Activated B cell treated with CpG ODN at 0.5 μM for 24 hours (primary cell): ENCODE results near the gene PROK1. TPM values are rescaled to one million over a fixed set of nuclear protein-coding genes. Genes with fewer than 3 reads are reported as not detected.
"Not testable (repeated sequence)": the region's sequence is repeated elsewhere in the genome, so short reads cannot be mapped to it uniquely, and the experiment has no call there.

Experiments
- ATAC-seq: fragments of 200-7000 bp; cut with Tn5 transposase; one replicate; pipeline ENCODE4 v1.10.0; 2021; ENCODE audit warnings: low read depth, mild to moderate bottlenecking, moderate library complexity
- CTCF ChIA-PET: fragments of 350-600 bp; sonication (Branson Sonifier 250); formaldehyde crosslinking; loops from one replicate; lab custom pipeline; 2021; ENCODE audit warnings: antibody characterized with exemption; lab: Charles Lee
- POLR2A ChIA-PET: fragments of 350-600 bp; sonication (Branson Sonifier 250); formaldehyde crosslinking; loops from one replicate; lab custom pipeline; 2021; ENCODE audit warnings: antibody characterized with exemption; lab: Charles Lee
- DNase-seq: peaks from one replicate; pipeline ENCODE4 v3.0.0; 2022
- H3K27ac Mint-ChIP-seq: one replicate; pipeline ENCODE4 v1.8.0; 2020; ENCODE audit warnings: mixed read lengths
- H3K27me3 Mint-ChIP-seq: one replicate; pipeline ENCODE4 v1.8.0; 2021; ENCODE audit warnings: mixed read lengths
- H3K36me3 Mint-ChIP-seq: one replicate; pipeline ENCODE4 v1.8.0; 2021; ENCODE audit warnings: low read depth, mixed read lengths
- H3K4me1 Mint-ChIP-seq: one replicate; pipeline ENCODE4 v1.8.0; 2021; ENCODE audit warnings: mixed read lengths
- H3K4me3 Mint-ChIP-seq: one replicate; pipeline ENCODE4 v1.8.0; 2020; ENCODE audit warnings: mild to moderate bottlenecking, mixed read lengths
- H3K9me3 Mint-ChIP-seq: one replicate; pipeline ENCODE4 v1.8.0; 2020; ENCODE audit warnings: mixed read lengths
- intact Hi-C: fragments of 100-400 bp; cut with micrococcal nuclease; formaldehyde crosslinking; loops from one replicate; pipeline ENCODE4 v1.15.1; 2024
- total RNA-seq: library from RNA; stranded (reverse); gene quantifications from 2 replicates; pipeline ENCODE4 v1.2.3, GENCODE V29; 2022
- TF ChIP-seq, protein P1 (sequence below): fragments of 200-600 bp; IDR thresholded peaks from one replicate; pipeline ENCODE4 v1.8.0; 2022; ENCODE audit warnings: antibody characterized with exemption, mild to moderate bottlenecking

Gene PROK1
- total RNA-seq, 1 donor from 2014 or later, result not detected

DNA sequence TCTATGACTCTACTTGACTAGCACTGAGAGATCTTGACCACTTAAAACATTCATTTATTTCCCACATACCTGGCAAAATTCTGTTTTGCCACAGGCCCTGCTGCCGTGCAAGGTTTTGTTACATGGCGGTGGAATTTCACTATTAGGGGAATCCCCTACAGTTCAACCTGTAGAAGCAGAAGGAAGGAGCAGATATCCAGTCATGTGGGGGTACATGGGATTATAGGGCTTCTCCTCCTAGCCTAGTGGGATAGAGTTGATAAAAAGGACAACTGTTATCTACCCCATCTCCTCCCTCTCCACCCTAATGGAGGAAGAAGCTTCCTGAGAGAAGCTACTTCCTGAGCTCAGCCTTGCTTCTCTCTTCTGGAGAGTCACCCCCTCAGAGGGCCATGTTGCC, 17.7 kb upstream of the PROK1 start:
- intact Hi-C loops, result no loop called here
- no peak overlapping the region for H3K27ac Mint-ChIP-seq

DNA sequence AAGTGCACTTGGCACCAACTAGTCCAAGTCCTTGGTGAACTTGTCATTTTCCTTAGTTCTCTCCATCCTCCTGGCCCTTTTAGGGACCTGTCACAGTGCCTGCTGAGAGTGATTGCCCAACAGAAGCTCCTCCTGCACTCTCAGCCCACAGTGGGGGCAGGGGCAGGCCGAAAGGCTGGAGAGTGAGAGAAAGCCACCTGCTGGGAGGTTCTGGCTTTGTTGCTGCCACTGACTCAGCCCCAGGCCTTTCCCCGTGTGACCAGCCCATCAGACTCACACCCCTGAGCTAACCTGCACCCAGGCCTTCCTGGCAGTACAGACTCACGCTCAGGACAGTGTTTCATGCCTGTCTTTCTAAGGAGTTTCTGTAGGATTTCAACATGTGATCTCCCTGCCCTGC, 17.1 kb upstream of the PROK1 start:
- intact Hi-C loops, result no loop called here
- TF ChIP-seq, protein P1, sequence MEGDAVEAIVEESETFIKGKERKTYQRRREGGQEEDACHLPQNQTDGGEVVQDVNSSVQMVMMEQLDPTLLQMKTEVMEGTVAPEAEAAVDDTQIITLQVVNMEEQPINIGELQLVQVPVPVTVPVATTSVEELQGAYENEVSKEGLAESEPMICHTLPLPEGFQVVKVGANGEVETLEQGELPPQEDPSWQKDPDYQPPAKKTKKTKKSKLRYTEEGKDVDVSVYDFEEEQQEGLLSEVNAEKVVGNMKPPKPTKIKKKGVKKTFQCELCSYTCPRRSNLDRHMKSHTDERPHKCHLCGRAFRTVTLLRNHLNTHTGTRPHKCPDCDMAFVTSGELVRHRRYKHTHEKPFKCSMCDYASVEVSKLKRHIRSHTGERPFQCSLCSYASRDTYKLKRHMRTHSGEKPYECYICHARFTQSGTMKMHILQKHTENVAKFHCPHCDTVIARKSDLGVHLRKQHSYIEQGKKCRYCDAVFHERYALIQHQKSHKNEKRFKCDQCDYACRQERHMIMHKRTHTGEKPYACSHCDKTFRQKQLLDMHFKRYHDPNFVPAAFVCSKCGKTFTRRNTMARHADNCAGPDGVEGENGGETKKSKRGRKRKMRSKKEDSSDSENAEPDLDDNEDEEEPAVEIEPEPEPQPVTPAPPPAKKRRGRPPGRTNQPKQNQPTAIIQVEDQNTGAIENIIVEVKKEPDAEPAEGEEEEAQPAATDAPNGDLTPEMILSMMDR, result no peak
- peaks cover 20% of the 10 kb centered on the region for H3K27me3 Mint-ChIP-seq
- H3K9me3 Mint-ChIP-seq, result no peaks in the 10 kb centered on the region
- ChIA-PET CTCF (interaction anchor here (0.6 kb wide), 1 partner anchor 332 kb away, joined by 4 read pairs; no protein-coding TSS in a partner anchor), POLR2A (interaction anchor here (1.4 kb wide), 1 partner anchor 49 kb away, joined by 3 read pairs; no protein-coding TSS in a partner anchor)
- H3K4me3 Mint-ChIP-seq, result no peak overlapping the region
- no peaks in the 10 kb centered on the region for H3K4me1 Mint-ChIP-seq
- DNase-seq, result no peak
- no peak overlapping the region for H3K27ac Mint-ChIP-seq
- no peaks in the 10 kb centered on the region for H3K36me3 Mint-ChIP-seq
- no peak for ATAC-seq

More for the DNA sequence above, 17.7 kb upstream of the PROK1 start:
- ChIA-PET POLR2A (interaction anchor here (1.4 kb wide), 1 partner anchor 48 kb away, joined by 3 read pairs; no protein-coding TSS in a partner anchor), CTCF (interaction anchor here (0.6 kb wide), 1 partner anchor 333 kb away, joined by 4 read pairs; no protein-coding TSS in a partner anchor)
- H3K9me3 Mint-ChIP-seq, result no peaks in the 10 kb centered on the region
- no peaks in the 10 kb centered on the region for H3K4me1 Mint-ChIP-seq
- no peak for DNase-seq
- H3K36me3 Mint-ChIP-seq, result no peaks in the 10 kb centered on the region
- H3K27me3 Mint-ChIP-seq, result peaks cover 19% of the 10 kb centered on the region
- ATAC-seq, result no peak
- H3K4me3 Mint-ChIP-seq, result no peak overlapping the region
- TF ChIP-seq, protein P1, result no peak

DNA sequence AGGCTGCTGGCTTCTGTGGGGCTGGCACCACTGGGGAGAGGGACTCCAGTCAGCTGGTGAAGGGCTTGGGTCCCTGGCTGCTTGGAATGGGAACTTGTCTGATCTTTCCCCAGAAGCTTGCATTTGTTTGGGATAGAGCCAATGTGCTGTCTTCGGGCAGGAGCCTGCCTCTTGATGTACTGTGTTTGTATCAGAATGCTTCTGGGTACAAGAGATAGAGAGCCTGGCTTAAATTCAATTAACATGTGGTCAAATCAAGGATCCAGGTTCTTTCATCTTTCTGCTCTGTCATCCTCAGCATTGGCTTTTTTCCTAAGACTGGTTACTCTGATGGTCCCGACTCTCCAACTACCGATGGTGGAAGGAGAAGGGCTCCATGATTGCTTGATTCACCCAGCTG, 16.0 kb upstream of the PROK1 start:
- no peaks in the 10 kb centered on the region for H3K36me3 Mint-ChIP-seq
- H3K4me3 Mint-ChIP-seq, result no peak overlapping the region
- POLR2A ChIA-PET, result interaction anchor here (0.5 kb wide), 1 partner anchor 670 kb away, joined by 3 read pairs; no protein-coding TSS in a partner anchor
- DNase-seq (no peak), ATAC-seq (no peak)
- intact Hi-C loops, result no loop called here
- H3K27me3 Mint-ChIP-seq, result peaks cover 29% of the 10 kb centered on the region
- H3K9me3 Mint-ChIP-seq, result no peaks in the 10 kb centered on the region
- H3K27ac Mint-ChIP-seq, result no peak overlapping the region
- TF ChIP-seq, protein P1, result no peak
- H3K4me1 Mint-ChIP-seq, result no peaks in the 10 kb centered on the region
- CTCF ChIA-PET, result interaction anchor here (0.7 kb wide), 1 partner anchor 64 kb away, joined by 3 read pairs; no protein-coding TSS in a partner anchor

DNA sequence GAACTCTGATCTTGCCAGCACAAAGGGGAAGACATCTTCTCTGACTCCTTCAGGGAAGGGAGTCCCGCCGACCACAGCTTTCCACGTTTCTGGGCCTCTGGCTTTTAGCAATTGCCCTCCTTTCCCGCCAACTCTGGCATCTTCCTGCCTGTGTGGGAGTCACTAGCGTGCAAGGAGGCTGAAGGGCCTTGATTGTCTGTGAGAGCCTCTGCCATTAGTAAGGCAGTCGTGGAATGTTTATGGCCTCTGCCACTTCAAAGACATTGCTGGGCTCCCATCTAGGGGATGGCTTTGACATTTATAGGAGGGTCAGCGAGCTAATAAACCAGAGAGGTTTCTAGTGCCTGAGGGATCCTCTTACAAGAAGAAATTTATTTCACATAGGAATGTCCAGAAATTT, 14.3 kb upstream of the PROK1 start:
- DNase-seq, result no peak
- Mint-ChIP-seq H3K4me3 (no peak overlapping the region), H3K4me1 (no peaks in the 10 kb centered on the region), H3K36me3 (no peaks in the 10 kb centered on the region), H3K9me3 (no peaks in the 10 kb centered on the region), H3K27ac (no peak overlapping the region), H3K27me3 (peaks cover 30% of the 10 kb centered on the region)
- ATAC-seq, result no peak
- ChIA-PET POLR2A (no interaction called here), CTCF (interaction anchor here (1.8 kb wide), 1 partner anchor 59 kb away, joined by 4 read pairs; no protein-coding TSS in a partner anchor)
- intact Hi-C loops, result no loop called here
- TF ChIP-seq, protein P1, result no peak

DNA sequence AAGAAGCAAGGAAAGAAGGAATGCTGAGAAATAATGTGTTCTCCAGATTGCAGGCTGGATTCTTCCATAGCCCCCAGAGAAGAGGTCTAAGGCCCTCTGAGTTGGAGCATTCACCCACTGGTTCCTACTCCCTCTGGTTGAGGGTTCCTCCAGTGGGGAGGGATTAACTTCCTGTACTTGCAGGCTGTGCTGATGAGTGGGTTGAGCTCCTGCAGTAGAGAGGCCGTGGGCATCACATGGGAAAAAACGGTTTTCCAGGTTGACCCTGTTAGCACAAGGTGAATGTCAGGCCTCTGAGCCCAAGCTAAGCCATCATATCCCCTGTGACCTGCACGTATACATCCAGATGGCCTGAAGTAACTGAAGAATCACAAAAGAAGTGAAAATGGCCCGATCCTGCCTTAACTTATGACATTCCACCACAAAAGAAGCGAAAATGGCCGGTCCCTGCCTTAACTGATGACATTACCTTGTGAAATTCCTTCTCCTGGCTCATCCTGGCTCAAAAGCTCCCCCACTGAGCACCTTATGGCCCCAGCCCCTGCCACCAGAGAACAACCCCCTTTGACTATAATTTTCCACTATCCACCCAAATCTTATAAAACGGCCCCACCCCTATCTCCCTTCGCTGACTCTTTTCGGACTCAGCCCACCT, 13.2 kb upstream of the PROK1 start:
- ATAC-seq, H3K36me3 Mint-ChIP-seq, H3K4me3 Mint-ChIP-seq, H3K4me1 Mint-ChIP-seq, H3K9me3 Mint-ChIP-seq, intact Hi-C loops, DNase-seq, POLR2A ChIA-PET, H3K27ac Mint-ChIP-seq: not testable (repeated sequence)
- peaks cover 28% of the 10 kb centered on the region for H3K27me3 Mint-ChIP-seq
- CTCF ChIA-PET, result interaction anchor here (1.2 to 1.9 kb wide), 2 partner anchors 125 to 231 kb away, joined by 4 to 5 read pairs; no protein-coding TSS in a partner anchor
